IMR-90 (cell line): ENCODE data around the gene TCEAL5.
"Not testable (repeated sequence)": the region's sequence is repeated elsewhere in the genome, so short reads cannot be mapped to it uniquely, and the experiment has no call there.

Source experiments
- MAZ ChIP-seq: IDR thresholded peaks from 2 replicates; pipeline ENCODE4 v1.6.1; 2012; ENCODE audit warnings: low read depth, mild to moderate bottlenecking, low read length, improper control_type of control experiment, moderate library complexity, borderline replicate concordance
- MXI1 ChIP-seq: IDR thresholded peaks from 2 replicates; pipeline ENCODE4 v1.6.1; 2012; ENCODE audit warnings: low read depth, mild to moderate bottlenecking, low read length, moderate library complexity, borderline replicate concordance
- POLR2A ChIP-seq: IDR thresholded peaks from 2 replicates; pipeline ENCODE4 v1.6.1; 2012; ENCODE audit warnings: mild to moderate bottlenecking, low read depth, low read length
- RAD21 ChIP-seq: IDR thresholded peaks from 2 replicates; pipeline ENCODE4 v1.6.1; 2012; ENCODE audit warnings: low read length, improper control_type of control experiment
- RFX5 ChIP-seq: IDR thresholded peaks from 2 replicates; pipeline ENCODE4 v1.8.0; 2012; ENCODE audit warnings: low read depth, mild to moderate bottlenecking, low read length, moderate library complexity
- SMC3 ChIP-seq: fragments of 150-350 bp; IDR thresholded peaks from 2 replicates; pipeline ENCODE4 v1.6.1; 2016; ENCODE audit warnings: low read depth, mild to moderate bottlenecking, antibody characterized with exemption, low read length, moderate library complexity
- TF ChIP-seq, protein P1 (sequence below): conservative IDR thresholded peaks from 2 replicates; pipeline ENCODE4 v1.5.1; 2012; ENCODE audit warnings: mild to moderate bottlenecking, low read depth, low read length, improper control_type of control experiment
- TF ChIP-seq, protein P2 (sequence below): fragments of 150-350 bp; IDR thresholded peaks from 2 replicates; pipeline ENCODE4 v1.6.1; 2016; ENCODE audit warnings: low read depth, mild to moderate bottlenecking, low read length, moderate library complexity, borderline replicate concordance

DNA sequence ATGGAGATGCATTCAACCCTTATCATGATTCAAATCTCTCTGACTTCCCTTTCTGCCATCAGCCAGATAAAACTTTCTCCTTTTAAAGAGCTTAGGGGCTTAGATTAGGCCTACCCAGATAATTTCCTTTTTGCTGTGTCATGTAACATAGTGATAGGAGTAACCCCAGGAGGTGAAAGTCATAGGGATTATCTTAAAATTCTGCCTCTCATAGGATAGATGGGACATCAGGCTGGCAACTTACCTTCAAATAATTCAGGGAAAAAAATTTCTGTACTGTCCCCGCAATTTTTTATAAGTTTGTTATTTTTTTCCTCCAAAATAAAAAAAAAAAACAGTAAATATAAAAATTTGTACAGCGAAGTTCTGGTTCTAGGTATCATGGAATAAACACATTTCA is 40.9 kb downstream of the TCEAL5 start:
- TF ChIP-seq MAZ, POLR2A, RAD21, SMC3, RFX5, MXI1: not testable (repeated sequence)
- TF ChIP-seq, protein P1, sequence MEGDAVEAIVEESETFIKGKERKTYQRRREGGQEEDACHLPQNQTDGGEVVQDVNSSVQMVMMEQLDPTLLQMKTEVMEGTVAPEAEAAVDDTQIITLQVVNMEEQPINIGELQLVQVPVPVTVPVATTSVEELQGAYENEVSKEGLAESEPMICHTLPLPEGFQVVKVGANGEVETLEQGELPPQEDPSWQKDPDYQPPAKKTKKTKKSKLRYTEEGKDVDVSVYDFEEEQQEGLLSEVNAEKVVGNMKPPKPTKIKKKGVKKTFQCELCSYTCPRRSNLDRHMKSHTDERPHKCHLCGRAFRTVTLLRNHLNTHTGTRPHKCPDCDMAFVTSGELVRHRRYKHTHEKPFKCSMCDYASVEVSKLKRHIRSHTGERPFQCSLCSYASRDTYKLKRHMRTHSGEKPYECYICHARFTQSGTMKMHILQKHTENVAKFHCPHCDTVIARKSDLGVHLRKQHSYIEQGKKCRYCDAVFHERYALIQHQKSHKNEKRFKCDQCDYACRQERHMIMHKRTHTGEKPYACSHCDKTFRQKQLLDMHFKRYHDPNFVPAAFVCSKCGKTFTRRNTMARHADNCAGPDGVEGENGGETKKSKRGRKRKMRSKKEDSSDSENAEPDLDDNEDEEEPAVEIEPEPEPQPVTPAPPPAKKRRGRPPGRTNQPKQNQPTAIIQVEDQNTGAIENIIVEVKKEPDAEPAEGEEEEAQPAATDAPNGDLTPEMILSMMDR: not testable (repeated sequence)
- TF ChIP-seq, protein P2, sequence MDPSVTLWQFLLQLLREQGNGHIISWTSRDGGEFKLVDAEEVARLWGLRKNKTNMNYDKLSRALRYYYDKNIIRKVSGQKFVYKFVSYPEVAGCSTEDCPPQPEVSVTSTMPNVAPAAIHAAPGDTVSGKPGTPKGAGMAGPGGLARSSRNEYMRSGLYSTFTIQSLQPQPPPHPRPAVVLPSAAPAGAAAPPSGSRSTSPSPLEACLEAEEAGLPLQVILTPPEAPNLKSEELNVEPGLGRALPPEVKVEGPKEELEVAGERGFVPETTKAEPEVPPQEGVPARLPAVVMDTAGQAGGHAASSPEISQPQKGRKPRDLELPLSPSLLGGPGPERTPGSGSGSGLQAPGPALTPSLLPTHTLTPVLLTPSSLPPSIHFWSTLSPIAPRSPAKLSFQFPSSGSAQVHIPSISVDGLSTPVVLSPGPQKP: not testable (repeated sequence)
